GM18951 (cell line): ENCODE results near the gene RNF220.
"Not testable (repeated sequence)": the region's sequence is repeated elsewhere in the genome, so short reads cannot be mapped to it uniquely, and the experiment has no call there.

Source experiments
- POLR2A ChIP-seq: IDR thresholded peaks from 4 replicates; pipeline ENCODE4 v1.6.1; 2011; ENCODE audit warnings: mild to moderate bottlenecking; ENCODE audit not compliant: insufficient read length, insufficient read depth; ENCODE audit errors: extremely low read depth
- in situ Hi-C: fragments of 300-500 bp; cut with MboI; formaldehyde crosslinking; loops from one replicate; pipeline ENCODE4 v1.12.0; 2022; ENCODE audit warnings: low sequenced_read_pairs, mixed read lengths, inconsistent platforms; ENCODE audit not compliant: unreplicated experiment

The RNF220 gene

DNA sequence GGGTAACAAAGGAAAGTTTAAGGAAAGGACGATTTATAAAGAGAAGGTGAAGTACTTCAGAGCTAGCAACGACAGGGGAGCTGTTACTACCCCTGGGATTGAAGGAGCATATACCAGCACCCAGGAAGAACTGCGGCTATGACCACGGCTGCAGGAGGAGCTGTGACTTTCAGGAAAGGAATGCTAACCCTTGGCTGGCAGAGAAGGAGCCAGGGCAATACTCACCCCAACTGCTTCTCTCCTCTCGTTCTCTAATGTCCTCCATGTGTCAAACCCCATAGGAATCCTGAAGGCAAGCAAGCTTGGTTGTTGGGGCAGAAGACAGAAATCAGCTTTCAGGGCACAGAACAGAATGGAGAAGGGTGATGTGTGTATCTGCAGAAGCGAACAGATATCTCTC, 148.7 kb downstream of the RNF220 start:
- in situ Hi-C loops, result no loop called here
- TF ChIP-seq POLR2A, result no peak

DNA sequence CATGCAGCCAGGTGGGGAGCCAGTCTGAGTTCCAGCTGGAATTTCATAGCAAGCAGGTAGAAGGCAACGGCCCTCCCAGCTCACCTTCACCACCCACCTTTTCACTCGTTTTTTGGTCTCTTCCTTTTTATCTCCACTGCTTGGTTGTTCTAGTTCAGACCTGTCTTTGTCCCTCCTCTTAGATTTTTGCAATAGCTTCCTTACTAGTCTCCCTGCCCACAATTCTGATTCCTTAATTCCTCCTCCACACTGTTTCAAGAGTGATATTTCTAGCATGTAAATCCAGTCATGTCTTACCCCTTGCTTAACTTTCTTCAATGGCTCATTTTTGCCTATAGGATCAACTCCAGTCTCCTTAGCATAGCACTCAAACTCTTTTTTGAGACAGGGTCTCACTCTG, 149.7 kb downstream of the RNF220 start:
- TF ChIP-seq POLR2A, result no peak
- in situ Hi-C loops, result no loop called here

DNA sequence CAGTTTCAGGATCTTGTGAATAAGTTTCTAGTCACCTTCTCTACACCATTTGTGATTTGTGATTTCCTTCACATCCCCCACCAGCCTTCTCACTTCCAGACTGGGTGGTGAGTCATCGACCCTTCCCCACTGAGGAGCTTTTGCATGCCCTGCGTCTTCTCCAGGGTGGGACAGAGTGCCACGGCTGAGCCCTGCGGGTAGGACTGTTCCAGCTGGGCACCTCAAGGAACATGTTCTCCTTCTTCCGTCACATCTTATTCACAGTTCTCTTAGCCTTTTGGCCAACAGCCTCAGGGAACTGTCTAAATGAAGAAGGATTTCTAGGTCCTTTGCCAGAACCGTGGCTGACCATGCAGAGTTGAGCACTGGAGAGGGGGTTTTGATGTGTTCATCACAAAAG, 152.7 kb downstream of the RNF220 start:
- no peak for TF ChIP-seq POLR2A
- in situ Hi-C loops, result no loop called here

GRCh38 chr1:44558883-44559282, 153.8 kb downstream of the RNF220 start:
- TF ChIP-seq POLR2A, result no peak
- in situ Hi-C loops, result no loop called here

DNA sequence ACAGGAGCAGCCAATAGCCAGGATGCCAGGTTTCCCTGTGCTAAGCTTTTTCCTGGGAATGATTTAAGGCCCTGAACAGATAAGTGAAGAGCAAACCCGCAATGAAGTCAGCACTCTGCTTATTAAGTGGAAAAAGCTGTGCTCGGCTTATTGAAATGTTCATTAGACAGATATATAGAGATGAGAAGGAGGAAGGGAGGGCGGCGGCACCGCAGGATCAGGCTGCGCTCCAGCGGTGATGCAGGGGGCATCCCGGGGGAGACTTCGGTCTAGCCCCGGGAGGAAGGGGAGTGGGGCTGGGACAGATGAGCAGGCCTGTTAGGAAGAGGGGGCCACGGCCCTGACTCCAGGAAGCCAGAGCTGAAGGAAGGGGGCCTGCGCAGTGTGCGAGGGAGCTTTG, 154.3 kb downstream of the RNF220 start:
- in situ Hi-C loops, result no loop called here
- no peak for TF ChIP-seq POLR2A

DNA sequence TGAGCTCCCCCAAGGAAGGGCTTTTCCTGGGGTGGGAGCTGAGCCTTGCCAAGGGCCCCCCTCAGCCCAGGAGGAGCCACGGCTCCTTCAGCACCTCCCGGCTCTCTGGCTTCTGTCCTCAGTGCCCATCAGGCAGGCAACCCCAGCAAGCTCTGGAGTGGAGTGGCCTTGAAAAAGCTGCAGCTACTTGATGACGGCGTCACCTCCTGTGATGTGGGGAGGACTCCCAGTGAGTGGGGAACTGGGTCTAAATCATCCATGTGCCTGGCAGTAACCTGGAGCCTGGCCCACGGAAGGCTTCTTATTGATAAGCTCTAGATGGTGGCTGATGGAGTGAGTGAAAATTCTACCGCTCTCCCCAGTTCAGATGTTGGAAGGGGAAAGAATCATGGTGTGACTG, 154.9 kb downstream of the RNF220 start:
- in situ Hi-C loops, result no loop called here
- TF ChIP-seq POLR2A, result no peak

DNA sequence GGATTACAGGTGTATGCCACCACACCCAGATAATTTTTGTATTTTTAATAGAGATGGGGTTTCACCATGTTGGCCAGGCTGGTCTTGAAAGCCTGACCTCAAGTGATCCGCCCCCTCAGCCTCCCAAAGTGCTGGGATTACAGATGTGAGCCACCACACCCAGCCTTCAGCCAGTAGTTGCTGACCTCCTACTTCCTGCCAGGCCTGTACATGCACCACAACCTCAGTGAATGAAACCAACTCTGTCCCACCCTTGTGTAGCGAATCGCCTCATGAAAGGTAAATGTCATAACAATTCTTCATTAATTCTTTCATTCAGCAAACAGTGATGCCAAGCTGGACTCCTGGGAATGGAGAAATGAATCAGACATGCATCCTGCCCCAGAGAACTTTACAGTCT, 155.6 kb downstream of the RNF220 start:
- in situ Hi-C loops, result not testable (repeated sequence)

GRCh38 chr1:44565259-44565750, 160.2 kb downstream of the RNF220 start:
- TF ChIP-seq POLR2A, result no peak
- in situ Hi-C loops, result no loop called here

DNA sequence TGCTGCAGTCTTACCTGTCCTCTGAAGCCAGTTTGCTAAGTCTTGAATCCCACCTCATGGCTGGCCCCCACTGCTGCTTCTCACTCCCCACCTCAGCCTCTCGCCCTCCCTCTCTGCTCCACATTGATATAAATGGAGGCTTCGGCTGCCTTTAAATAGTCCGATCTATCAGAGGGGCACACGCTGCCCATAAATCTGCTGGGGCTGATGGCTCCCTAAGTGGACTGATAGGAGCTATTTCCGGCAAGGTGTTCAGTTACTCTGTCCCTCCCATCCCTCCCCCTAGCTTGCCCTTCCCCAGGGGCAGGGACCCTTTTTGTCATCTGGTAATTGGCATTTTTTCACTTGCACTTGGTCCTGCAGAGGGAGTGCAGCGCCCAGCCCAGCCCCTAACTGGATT, 160.8 kb downstream of the RNF220 start:
- in situ Hi-C loops, result no loop called here
- TF ChIP-seq POLR2A, result no peak

GRCh38 chr1:44566281-44567046, 161.4 kb downstream of the RNF220 start:
- TF ChIP-seq POLR2A, result no peak
- in situ Hi-C loops, result no loop called here

- no peak for TF ChIP-seq POLR2A
- in situ Hi-C loops, result no loop called here
Observed at GRCh38 chr1:44568128-44568900, 163.3 kb downstream of the RNF220 start.

GRCh38 chr1:44569491-44569890, 164.4 kb downstream of the RNF220 start:
- in situ Hi-C loops, result no loop called here
- TF ChIP-seq POLR2A, result no peak

DNA sequence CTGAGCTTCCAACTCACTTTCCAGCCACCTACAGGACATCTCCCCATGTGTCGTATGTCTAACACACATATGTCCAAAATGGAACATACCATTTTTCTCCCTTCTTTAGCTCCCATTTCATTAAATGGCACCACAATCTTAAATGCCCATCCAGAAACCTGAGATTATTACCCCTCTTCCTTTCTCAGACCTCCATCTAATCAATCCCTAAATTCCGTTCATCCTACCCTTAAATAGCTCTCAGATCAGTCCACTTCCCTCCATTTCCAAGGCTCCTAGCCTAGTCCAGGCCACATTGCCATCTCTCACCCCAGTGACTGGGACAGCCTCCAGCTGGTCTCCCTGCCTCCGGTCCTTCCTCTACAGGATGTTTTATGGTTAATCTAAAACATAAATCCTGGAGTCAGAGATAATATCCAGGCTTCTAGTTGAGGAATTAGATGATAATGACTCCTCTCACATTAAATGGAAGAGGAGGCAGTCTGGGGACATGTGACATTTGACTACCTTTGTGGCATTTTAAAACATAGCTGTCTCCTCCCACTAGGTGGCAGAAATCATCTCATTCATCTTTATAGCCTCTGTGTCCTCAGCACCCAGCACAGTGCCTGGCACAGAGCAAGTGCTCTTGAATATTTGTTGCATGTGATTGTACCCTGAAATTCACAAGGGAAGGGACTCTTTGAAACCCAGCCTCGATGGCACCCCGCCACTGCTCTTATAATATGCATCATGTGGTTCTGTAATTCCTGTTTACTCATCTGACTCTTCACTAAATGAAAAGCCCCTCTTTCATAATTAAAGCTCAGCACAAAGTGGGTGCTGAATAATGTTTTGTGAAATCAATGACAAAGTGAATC, 166.9 kb downstream of the RNF220 start:
- TF ChIP-seq POLR2A, result no peak

More for the DNA sequence above, 166.9 kb downstream of the RNF220 start:
- in situ Hi-C loops, result no loop called here
